ENCODE data around the gene C3orf52.

Gene C3orf52

DNA sequence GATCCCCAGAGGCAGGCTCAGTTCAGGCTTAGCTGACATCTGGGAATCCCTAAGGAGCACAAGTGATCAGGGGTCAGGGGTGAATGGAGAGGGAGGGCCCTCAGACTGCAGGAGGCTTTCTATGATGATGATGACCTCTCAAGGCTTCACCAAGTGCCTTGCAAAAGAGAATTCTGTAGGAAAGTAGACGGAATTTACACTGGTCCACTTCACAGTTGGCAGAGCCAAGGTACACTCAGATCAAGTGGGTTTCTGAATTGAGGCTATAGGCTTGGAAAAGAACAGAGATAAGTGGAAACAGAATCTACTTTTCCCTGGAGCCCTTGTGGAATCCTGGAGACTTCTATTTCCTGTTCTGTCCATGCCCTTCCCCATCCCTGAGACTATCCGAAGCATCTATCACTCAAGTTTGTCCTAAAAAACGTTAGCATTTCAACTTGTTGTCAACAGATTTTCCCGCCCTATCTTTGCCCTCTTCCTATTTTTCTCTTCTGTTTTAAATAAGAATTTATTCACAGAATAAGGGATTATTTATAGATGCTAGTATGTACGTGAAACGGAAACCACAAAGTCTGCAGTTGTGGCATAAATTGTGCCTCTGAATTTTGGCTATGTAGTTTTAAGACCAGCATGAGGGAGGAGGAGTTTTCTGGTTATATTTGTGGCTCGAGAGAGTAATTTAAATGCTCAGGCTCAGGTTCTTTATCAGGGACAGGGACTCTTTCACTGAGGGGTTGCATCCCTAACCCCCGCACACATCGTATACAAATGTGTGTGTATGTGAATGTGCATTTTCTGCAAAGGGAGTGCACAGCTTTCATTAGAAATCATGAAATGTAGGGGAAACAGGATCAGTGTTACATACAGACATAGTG, 34.0 kb downstream of the C3orf52 start:
- DNase-seq: no peak

DNA sequence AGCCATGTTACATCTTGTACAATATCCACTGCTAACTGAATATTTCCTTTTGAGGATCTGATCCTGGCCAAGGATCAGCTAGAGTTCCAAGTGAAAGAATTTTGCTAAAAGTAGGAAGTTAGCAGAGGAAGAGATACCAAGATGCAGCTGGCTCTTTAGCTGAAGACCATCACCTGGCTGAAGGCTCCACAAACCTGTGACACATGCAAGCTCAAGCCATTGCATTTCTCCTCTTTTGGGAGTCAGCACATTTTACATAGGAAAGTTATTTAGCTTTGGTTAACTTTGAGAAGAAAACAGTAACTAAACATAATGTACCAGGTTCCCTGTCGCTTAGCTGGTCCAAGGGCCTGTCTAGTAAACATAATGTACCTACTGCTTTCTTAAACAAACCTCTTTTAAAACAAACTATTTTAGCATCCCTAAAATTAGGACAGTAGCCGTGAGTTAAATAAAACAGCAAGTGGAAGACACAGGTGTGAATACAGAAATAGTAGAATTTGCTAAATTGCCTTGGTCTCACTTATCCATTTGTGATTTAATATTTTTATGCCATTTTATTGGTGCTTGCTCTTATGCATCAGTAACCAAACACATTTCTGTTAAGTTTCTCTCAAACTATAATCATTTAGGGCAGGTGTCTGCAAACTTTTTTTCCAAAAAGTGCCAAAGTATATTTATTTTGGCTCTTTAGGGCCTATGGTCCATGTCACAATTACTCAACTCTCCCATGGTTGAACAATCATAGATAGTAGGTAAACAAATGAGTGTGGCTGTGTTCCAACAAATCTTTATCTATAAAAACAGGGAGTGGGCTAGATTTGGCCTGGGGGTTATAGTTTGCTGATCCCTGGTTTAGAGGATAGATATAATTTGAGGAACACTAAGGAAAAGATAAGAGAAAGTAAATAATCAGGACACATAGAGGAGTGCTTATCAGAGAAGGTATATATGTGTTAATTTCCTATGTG, 35.7 kb downstream of the C3orf52 start:
- no peak for DNase-seq

DNA sequence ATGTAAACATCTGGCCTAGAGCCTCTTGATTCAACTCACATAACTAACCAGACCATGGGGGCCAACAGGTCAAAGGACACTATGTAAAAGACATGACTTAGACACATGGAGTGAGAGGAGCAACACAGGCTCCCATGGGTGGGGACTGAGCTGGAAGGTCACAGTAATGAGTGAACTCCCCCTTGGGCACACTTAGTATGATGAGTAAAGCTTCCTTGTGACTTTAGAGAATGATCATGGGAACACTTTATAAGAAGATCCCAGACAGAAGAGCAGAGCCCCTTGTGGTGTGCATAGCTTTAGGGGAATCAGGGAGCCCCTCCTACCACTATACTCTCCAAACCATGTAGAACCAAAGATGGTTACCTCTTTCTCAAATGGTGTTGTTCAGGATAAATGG, 36.7 kb downstream of the C3orf52 start:
- DNase-seq: no peak

DNA sequence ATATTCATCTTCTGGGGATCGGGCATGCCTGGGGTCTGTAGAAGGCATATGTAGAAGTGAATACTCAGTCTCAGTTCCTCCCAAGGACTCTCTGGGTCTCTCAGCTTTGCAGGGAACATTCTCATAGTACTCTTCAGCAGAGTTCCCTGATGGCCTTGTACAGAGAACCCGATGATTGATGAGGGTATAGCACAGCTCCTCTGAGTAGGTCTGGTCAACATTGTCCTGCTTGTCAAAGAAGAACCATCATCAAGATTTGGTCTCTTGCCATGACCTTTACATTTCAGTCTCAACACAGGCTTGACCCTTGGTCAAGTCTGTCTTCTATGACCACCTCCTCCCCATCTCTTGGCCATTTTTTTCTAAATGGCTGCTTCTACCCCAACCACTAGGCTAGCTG, 37.4 kb downstream of the C3orf52 start:
- DNase-seq: no peak

DNA sequence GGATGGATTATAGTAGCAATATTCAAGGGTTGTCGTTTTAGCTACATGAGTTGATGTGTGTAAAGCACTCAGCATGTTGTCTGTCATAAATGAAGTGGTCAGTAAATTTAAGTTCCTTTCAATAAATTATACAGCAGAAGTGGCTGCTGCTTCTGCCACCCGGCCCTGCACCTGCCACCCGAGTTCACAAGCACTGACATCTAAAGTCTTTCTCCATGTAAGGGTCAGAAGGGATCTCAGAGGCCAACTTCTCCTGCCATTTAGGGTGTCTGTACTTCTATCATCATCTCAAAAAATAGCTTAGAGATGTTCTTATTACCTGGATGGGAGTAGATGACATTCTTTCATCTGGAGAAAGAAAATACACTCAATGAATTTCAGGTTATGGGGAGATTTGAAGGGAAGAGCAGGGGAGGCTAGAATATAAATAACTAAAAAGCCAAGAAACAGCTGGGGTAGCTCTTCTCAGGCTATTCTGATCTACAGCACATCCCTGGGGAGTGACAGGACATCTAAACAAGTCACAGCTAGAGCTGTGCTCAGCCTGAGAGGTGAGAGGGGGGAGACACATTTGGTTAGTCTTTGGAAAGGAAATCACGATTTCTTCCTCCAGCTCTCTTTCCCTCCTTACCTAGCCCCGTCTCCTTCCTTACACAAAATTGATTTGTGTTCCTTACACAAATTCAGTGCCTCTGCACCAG, 38.9 kb downstream of the C3orf52 start:
- no peak for DNase-seq

DNA sequence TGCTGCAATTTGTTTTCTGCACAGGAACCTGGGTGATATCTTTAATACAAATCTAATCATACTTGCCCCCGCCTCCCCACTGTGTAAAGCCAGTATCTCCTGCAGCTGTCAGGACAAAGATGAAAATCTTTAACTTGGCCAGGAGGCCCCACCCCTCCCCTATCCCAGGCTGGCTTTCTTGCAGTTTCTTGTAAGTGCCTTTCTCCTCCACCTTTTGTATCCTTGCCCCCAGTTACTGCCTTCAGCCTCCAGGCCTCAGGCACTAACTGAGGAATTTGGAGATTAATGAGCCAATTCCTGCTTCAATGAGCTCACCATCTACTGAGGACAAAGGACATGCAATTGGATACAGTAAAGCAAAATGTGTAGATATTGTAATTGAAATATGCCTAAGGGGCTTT, 40.3 kb downstream of the C3orf52 start:
- no peak for DNase-seq

DNA sequence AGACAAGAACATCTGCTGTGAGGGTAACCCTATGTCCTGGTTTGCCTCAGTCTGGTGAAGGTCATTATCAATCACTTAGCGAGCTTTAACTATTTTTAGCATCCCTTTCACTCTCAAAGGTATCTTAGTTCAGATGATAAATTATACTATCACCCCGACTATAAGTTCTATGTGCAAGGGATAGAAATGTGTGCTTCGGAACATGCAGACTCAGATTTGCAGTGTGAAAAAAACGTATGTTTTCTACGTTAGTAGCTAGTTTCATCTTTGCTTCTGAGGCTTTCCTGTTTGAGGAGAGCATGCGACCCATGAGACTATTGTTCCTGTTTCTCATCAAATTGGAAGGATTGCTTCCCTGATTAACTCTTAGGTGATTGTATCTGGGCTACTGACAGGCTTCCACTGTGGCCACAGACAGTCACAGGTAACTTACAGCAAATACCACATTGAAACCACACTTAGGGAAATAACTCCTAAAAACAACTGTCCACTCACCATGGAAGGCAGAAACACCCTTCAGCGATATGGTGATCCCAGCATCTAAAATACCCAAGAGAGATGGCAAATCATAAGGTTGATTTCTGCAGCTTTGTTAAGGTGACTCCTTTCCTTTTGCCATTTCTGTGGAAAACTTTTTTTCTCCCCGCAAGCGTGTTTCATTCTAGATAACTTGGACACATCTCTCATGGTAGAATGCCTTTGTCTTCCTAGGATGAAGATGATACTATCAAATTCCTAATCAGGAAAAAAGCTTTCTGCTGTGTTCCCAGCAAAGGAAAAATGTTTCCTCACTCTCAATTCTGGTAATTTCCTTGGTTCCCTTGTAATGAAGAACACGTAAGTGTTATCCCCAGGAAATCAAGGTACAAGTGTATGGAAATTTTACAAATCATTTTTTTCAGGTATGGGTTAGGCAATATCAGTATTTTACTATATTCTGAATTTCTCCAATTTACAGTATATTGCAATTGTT, 41.6 kb downstream of the C3orf52 start:
- DNase-seq: no peak

DNA sequence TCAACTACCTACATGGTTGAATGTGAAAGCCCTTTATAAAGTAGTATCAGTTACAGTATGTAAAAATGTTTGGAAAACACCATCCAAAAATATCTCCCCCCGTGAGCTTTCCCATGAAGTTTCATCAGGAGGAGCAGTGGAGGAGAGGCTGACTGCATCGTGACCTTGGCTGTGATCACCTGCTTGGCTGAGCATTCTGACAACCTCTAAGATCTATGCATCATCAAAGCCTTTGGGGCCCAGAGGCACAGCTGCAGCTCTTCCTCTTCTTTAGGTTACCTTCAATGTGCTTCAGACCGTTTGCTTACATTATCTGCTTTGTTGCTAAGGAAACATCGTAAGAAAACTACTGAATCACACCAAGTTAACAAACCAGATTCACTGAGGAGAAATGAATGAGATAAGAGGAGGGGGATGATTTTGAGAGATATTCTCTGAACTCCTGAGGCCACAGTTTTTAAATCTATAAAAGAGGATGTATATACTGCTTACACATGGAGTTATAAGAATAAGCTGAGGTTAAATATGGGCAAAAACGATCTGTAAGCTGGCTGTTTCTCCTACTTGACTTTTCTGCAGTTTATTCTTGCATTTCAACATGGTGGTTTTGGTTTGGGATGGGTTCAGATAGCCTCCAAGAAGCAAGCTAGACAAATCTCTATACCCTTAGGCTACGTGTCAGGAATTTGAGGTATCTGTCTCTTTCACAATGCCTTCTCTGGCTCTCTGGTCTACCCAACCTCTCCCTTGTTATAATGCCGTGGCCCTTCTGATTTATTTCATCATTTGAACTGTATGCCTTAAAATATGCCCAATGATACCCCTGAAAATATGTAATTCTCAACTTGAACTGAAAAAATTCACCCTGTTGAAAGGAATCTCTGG, 42.9 kb downstream of the C3orf52 start:
- DNase-seq: no peak

DNA sequence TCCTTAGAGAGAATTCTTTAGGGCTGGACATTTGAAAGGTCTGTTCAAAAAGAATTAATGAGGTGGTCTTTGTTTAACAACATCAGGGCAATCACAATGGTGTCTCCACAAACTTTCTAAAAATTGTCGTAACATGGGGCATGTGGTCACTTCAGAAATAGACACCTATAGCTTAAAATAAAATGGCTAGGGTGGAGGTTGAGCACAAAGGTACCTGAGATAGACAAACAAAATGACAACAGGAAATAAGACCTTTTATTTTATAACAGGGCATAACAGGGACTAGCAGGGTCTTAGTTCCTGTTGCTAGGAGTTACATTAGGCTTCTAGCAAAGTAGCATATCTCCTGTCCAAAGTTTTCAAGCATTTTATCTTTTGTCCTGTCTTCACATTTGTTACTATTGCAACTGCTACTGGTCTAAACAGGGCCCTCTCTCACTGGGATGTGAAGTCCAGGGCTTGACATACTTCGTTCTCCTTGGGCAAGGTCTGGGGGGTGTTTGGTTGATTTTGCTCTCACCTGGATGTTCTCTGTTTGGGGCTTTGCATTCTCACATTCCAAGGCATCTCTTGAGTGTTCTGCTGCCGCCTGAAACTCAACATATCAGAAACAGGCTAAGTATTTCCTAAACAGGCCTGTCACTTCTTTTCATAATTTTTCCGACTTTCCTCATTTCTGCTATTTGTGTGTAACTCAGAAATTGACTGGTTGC, 43.9 kb downstream of the C3orf52 start:
- DNase-seq: no peak

DNA sequence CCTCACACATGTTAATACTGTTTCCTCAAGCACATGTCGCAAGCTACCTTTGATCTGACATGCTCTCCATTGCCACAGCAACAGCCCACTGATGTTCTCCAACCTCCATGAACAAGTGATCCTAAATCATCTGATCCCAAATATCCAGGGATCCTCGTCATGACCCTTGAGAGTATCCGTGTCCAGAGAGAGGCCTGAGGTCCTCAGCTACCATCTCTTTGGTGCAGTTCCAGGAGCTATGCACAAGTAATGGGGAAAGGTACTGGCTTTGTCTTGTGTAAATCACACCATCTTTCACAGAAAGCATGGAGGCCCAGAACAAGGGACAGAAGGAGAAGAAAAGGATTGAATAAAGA, 44.4 kb downstream of the C3orf52 start:
- DNase-seq: no peak

DNA sequence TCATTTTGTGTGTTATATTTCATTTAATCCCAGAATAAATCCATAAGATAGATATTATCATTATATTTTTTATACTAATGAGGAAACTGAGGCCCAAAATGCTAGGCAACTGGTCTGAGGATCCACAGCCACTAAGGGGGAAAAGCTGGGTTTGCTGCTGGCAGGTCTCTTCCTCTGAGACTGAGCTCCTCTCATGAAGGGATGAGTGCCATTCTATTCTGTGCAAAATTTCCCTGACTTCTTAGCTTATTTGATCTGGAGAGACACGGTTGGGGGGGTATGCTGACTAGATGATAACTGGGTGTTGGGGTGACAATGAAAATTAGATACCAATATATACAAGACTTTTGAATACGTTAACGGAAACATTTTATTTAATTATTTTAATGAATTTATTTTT, 44.9 kb downstream of the C3orf52 start:
- no peak for DNase-seq

DNA sequence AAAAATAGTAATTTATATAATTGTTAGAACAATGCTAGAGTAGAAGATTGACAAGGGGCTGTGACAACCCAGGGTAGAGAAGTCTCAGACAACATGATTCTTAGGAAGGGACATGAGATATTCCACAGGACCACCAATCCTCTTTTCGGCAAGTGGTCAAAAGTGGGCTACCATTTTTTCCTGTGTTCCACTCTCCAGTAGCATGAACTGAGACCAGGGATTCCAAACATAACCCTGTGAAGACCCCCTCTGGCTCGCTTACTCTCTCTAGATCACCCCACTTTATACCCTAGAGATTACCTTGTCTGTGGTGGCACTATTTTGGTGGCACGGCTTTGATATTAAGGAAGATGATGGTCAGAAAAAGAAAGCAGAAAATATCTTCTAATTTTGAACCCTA, 45.9 kb downstream of the C3orf52 start:
- DNase-seq: no peak

DNA sequence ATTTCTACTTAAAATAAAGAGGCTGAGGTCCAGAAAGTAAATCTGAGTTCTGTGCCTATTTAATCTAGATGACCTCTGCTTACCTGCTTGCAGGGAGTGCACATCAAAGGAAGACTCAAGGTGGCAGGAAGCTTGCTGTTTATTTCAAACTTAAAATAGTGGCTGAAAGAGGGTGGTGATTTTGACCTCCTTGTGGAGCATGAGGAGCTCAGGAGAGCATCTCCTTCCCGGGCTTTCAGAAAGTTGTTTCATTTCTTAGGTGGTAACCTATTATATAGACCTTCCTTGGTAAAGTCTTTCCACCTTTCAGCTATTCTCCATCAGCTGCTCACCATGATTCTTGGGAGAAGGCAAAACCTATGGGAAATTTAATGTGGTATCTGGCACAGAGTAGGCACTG, 46.4 kb downstream of the C3orf52 start:
- no peak for DNase-seq

DNA sequence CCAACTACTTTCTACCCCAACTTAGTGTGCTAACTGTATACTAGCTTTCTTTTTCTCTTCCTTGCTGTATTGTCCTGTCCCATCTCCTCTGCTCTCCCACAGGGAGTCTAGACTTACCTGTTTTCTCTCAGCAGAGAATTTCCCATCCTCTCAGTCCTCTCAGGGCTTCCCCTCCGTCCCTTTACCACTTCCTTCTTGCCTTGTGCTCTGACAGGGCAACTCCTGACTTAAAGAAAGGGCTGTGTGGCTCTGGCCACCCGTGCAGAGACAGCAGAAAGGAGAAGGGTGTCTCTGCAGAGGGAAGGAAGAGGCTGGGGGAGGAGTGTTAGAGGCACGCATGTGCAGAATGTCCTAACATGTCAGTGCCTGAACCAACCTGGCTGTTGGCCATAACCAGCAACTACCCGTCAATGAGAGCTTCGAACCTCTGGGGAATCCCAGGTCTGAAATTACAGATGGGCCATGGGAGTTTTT, 46.8 kb downstream of the C3orf52 start, which contains the start of gene GCSAM:
Gene GCSAM (minus strand): TSS at position 274 of the 474 bp plus-strand sequence. CDS start 128 bp downstream, at position 146.
- no peak for DNase-seq

DNA sequence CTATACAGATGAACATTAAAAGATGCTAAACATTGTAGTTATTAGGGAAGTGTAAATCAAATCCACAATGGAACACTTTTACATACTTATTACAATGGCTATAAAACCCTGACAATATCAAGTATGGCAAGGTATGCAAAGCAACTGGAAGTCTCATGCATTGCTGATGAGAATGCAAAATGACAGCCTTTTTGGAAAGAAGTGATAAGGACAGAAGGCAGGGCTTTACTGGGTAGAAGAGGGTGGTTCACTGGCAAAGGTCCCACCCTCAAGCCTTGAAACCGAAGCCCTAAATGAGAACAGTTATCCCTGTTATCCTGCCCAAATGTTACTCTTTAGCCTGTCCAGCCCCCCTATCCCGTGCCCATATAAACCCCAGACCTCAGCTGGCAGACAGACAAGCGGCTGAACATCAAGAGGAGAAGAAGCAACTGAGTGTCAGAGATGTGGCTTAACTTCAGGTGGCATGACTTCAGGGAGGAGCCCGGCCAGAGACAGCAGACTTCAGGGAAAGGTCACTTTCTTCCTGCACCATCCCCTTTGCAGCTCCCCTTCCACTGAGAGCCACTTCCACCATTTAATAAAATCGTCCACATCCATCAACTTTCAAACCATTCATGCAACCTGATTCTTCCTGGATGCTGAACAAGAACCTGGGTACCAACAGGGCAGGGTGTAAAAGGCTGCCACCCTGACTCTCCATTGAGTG, 47.6 kb downstream of the C3orf52 start:
- DNase-seq: no peak

DNA sequence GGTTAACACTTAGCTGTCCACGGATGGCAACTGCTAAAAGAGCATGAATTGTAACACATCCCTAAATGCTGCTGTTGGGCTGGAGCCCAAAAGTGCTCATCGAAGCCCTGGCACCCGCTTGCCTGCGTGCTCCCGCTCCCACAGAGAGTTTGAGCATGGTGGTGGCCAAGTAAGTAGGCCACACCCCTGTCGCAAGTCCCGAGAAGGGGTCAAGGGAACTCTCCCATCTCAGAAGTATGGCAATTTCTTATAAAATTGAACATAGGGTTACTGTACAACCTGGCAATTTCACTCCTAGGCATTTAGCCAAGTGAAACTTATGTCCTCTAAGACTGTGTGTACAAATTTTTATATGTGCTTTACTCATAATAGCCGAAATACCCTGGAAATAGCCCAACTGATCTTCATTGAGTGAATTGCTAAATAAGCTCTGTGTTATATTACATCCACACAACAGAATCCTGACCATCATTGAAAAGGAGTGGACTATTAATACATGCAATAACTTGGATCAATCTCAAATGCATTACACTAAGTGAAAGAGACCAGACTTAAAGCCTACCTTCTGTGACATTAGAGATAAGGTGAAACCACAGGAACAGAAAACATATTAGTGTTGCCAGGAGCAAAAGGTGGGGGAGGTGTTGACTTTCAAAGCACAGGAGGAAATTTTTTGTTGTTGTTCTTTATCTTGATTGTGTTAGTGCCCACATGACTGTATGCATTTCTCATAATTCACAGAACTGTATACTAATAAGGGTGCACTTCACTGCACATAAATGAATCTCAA, 48.3 kb downstream of the C3orf52 start:
- DNase-seq: no peak

DNA sequence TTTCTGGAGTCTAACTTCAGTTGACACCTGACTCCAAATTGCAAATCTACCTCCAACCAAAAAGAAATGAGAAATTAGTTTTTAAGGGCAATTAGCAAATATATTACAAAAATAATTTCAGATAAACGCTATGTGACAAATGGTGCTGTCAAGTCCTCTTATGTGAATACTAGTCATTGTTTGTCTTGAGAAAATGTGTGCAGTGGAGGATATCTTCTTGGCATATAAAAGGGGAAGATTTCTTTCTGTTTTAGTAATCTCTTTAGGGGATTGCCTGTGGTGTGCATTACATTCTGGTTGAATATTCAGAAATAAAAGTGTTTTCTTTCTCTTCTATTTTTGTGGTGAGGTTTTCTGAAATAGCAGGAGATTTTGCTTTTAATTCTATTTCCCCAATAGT, 49.9 kb downstream of the C3orf52 start:
- no peak for DNase-seq

DNA sequence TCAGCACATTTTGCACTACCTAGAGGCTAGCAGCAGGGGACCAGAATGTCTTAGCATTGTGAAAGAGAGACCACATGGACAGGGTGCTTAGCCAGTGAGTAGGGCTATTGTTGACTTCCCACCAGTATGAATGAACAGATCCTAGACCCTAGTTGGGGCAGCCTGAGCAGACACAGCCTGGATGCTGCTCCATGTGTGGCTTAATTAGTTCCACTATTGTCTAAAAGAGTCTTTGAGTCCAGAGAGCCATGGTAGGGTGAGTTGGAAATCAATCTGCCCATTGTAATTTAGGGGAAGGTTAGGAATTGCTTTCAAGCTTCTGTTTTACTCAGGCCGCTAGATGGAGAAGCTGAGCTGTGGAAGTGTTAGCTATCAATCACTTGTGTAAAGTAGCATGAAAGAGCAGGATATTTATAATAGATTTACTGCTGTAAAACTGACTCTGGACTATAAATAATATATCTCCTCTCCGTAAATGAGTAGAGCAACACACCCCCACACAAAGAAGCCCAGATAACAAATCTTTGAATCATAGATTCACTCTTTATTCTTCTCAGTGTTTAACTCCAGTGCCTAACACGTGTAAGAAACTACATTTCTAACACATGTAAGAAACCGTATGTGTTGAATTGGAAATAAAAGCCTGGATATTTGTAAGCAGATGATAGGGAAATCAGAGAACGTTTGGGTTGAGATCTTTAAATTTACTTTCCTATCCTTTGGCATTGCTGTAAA, 50.9 kb downstream of the C3orf52 start:
- no peak for DNase-seq

Measured in SIG-M5 (cell line).